HG03378 (cell line): ENCODE measurements around the gene RUNX2.

ENCODE experiments used
- ATAC-seq: cut with Tn5 transposase; IDR thresholded peaks from one replicate; pipeline ENCODE4 v1.9.1; 2021; ENCODE audit warnings: mild to moderate bottlenecking, moderate library complexity; ENCODE audit not compliant: unreplicated experiment

The RUNX2 gene

GRCh38 chr6:45505470-45505869 is 177.3 kb downstream of the RUNX2 start:
- ATAC-seq = no peak

- no peak for ATAC-seq
Measured at GRCh38 chr6:45507186-45507585, 179.1 kb downstream of the RUNX2 start.

- no peak for ATAC-seq
Measured at GRCh38 chr6:45509426-45509825, 181.3 kb downstream of the RUNX2 start.

- ATAC-seq = no peak
Measured at GRCh38 chr6:45512717-45513116, 184.6 kb downstream of the RUNX2 start.

- ATAC-seq = no peak
Measured at GRCh38 chr6:45513213-45513618, 185.1 kb downstream of the RUNX2 start.

- ATAC-seq = no peak
Measured at GRCh38 chr6:45513843-45514242, 185.7 kb downstream of the RUNX2 start.

- no peak for ATAC-seq
Measured at GRCh38 chr6:45514454-45515230, 186.5 kb downstream of the RUNX2 start.

GRCh38 chr6:45518013-45518720 is 190.0 kb downstream of the RUNX2 start:
- no peak for ATAC-seq

GRCh38 chr6:45521226-45521625 is 193.1 kb downstream of the RUNX2 start:
- ATAC-seq = no peak

- no peak for ATAC-seq
Measured at GRCh38 chr6:45522486-45522885, 194.4 kb downstream of the RUNX2 start.

- no peak for ATAC-seq
Measured at GRCh38 chr6:45527210-45527609, 199.1 kb downstream of the RUNX2 start.

GRCh38 chr6:45531999-45532595 is 204.0 kb downstream of the RUNX2 start:
- no peak for ATAC-seq

- no peak for ATAC-seq
Measured at GRCh38 chr6:45532721-45533210, 204.6 kb downstream of the RUNX2 start.

GRCh38 chr6:45533386-45533785 is 205.3 kb downstream of the RUNX2 start:
- ATAC-seq = no peak

- no peak for ATAC-seq
Measured at GRCh38 chr6:45535933-45536332, 207.8 kb downstream of the RUNX2 start.

- ATAC-seq = no peak
Measured at GRCh38 chr6:45537539-45537938, 209.4 kb downstream of the RUNX2 start.

GRCh38 chr6:45538641-45539547 is 210.8 kb downstream of the RUNX2 start:
- ATAC-seq = no peak

GRCh38 chr6:45540375-45540920 is 212.3 kb downstream of the RUNX2 start:
- no peak for ATAC-seq

- no peak for ATAC-seq
Measured at GRCh38 chr6:45541934-45542333, 213.8 kb downstream of the RUNX2 start.
